ENCODE results near the gene FAM234B.

Gene FAM234B

DNA sequence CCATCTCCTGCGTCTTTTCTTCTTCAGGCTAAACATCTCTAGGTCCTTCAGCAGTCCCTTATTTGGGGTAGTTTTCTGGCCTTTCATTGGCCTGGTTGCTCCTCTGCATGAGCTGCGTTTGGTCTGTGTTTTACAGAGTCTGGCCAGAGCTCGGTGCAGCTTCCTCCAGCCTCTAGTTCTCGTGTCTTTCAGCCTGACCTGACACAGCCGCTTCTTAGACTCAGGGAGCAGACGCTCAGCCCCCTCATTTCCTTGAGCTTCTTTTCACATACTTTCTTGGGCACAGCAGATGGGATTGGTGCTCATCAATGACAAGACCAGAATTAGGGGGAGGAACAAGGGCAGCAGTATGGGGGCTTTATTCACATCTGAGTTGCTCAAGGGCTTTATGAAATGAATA is 72.8 kb downstream of the FAM234B start:
- no peak for DNase-seq (ENCODE audit: low spot score)

DNA sequence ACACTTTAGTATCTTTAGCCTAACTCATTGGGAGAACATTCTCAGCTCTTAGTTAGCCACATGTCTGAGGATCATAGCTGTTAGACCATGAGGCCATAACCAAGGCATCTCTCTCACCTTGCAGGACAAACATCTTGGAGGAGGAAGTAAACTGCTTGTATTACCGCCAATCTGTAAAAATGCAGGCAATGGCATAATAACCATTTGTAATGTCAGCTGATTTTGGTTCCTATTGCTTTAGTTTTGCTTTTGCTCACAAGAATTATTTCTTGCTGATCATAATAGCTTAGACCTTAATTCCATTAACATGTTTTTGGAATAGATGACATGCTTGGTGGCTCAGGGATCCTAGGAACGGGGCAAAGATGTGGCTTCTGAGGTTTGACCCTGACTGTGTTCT is 75.6 kb downstream of the FAM234B start:
- DNase-seq (ENCODE audit: low spot score): no peak

DNA sequence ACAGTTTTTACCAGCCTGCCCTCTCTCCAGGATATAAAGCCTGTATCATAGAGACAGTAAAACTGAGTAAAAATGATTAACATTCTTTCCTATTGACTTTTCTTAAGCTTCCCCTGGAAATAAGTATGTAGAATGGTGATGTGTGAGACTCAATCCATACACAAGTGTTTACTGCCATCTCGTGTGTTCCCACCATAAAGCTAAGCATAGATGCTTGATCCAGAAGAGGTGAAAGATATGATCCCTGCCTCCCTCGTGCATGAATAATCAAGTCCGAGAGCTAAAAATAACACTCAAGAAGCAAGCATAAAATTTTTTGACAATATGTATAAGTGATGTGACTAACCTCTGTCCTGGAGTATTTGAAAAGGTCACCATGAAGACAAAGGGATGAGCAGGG is 76.2 kb downstream of the FAM234B start:
- DNase-seq (ENCODE audit: low spot score): no peak

DNA sequence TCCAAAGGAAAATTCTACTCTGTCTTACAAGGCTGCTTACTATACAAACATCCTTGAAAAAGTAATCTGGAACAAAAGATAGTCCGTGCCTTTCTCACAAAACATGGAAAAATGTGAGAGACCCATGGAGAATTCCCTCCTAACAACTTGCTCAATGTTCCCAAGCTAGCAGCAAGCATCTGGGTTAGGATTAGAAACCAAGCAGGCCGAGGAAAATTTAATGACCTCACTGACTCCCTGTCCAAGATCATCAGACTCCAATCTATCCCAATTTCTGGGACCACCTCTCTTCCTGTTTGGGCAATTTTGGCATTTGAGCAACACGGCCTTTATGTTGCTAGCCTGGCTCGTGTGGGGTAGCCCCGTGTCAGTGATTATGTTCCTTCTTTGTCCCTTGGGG is 77.4 kb downstream of the FAM234B start:
- no peak for DNase-seq (ENCODE audit: low spot score)

DNA sequence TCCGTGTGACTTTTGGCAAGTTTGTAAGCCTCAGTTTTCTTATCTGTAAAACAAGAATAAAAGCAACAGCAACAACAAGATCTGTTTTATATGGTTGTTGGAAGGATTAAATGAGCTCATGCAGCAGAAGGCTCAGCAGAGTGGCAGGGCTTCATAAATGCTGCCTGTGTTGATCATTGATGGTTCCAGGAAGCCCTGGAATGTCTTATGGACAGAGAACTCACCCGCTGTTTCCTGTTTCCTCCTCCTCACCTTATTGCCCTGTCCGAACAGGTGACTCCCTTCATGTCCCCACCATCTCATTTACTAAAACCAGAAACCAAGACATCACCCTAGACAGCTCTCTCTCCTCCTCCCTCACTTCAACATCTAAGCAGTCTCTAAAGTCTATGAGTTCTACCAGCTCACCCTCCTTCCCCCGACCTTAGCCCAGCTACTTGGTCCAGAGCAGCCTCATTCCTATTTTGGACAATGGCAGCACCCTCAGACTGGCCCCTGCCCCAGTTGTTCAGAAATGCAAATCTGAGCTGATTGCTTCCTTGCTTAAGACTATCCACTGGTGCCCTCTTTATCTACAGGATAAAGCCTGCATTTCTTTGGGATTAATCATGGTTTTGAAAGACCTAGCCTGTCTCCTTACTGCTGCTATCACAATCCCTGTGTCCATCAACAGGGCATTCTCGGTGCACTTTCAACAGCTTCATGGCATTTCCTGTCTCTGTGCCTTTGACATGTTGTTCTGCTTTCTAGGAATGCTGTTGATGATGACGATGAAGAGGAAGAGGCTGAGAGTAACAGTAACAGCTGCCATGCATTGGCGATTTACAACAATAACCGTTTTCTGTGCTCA is 80.7 kb downstream of the FAM234B start:
- peak; percentile 98 for DNase-seq (ENCODE audit: low spot score)

DNA sequence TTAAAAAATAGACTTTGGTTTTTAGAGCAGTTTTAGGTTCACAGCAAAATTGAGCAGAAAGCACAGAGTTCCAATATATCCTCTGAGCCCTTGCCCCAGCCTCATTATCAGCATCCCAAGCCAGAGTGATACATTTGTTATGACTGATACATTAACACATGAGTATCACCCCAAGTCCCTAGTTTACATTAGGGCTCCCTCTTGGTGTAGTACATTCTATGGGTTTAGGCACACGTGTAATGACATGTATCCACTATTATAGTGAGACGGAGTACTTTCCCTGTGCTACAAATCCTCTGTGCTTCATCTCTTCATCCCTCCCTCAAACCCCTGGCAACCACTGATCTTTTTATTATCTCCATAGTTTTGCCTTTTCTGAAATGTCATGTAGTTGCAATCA is 81.8 kb downstream of the FAM234B start:
- no peak for DNase-seq (ENCODE audit: low spot score)

DNA sequence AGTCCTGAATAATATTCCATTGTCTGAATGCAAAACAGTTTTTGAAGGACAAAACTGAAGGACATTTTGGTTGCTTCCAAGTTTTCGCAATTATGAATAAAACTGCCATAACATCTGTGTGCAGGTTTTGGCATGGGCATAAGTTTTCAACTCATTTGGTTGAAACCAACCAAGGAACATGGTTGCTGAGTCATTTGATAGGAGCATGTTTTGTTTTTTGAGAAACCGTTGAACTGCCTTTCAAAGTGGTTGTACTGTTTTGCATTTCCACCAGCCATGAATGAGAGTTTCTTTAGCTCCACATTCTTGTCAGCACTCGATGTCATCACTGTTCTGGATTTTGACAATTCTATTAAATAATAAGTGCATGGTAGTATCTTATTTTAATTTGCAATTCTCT is 82.3 kb downstream of the FAM234B start:
- DNase-seq (ENCODE audit: low spot score): no peak

DNA sequence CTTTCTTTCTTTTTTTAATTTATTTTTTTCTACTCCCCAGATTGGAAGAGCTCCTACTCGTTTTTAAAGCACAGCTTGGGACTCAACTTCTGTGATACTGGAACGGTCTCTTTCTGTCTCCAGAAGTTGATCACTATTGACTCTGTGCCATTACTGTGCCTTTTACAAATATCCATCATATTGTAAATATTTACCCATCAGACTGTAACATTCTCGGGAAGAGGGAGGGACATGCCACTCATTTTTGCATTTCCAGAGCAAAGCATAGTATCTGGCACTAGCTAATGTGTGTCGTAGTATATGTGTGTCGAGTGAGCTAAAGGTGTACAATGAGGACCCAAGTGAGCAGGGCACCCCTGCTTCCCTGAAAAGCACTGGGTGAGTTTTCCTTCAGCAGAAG is 83.3 kb downstream of the FAM234B start:
- no peak for DNase-seq (ENCODE audit: low spot score)

DNA sequence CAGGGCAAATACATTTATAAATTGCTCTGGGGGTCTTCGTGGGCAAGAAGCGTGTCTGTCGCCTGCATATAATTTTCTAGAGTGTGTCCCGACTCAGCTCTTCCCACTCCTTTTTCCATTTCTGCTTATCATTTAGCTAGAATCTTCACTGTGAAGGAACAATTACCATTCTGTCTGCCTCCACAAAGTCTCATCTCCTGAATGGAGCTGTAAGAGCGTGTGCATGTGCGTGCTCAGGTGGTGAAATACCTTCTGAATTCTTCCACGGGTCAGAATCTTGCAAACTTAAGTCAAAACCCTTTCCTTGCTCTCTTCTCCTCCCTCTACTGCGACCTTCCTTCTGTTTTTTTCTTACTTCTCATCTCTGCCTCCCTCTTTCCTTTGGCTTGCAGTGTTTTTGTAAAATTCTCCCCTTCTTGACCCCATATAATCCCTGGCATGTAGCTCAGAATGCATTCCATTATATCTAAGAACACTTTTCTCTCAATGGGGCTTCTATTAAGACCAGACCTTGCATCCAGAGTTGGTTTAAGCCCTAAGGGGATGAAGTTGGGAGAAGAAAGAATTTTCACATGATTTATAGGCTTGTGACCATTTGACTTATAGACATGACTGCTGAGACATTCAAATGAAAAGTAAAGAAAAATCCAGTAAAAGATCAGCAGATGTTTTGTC is 84.2 kb downstream of the FAM234B start:
- no peak for DNase-seq (ENCODE audit: low spot score)

DNA sequence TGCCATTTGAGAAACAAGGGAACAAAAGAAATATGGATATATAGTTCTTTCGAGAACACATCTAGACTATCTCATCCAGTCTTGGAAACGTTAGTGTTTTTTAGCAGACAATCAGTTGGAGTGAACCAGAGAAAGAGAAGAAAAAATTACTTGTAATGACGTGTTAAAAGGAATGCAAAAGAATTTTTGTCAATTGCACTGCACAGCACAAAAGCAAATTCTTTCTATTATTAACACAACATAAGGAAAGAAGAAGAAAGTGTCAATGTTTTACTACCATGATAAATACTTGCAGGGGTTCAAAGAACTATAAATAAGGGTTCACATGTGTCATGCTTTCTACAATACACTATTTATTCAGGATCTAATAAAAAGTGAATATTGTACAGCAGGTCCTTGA is 86.8 kb downstream of the FAM234B start:
- no peak for DNase-seq (ENCODE audit: low spot score)
